ENCODE results near the gene PANK1. TPM values are rescaled to one million over a fixed set of nuclear protein-coding genes. Genes with fewer than 3 reads are reported as not detected.

The PANK1 gene
- total and polyA plus RNA-seq, 9 of the 15 experiments (the other 6 are each of a cell fraction or from before 2014, with no cell fraction given), result 1.7 to 10.7 (median 6.5) TPM

- BruUV-seq (replicated peaks), result no TSS peak
- no peak for ATAC-seq
- no peak for TF ChIP-seq NFXL1 (CRISPR knock-in tag; IDR thresholded peaks at IDR 0.05)
- no peak for TF ChIP-seq DNMT1 (IDR thresholded peaks at IDR 0.05)
- TF ChIP-seq ATF2 (CRISPR knock-in tag; IDR thresholded peaks at IDR 0.05), result no peak
- no peak for TF ChIP-seq ZNF134 (CRISPR knock-in tag; conservative IDR thresholded peaks at IDR 0.05)
- no peak for TF ChIP-seq ZNF232 (CRISPR knock-in tag; IDR thresholded peaks at IDR 0.05)
- no peak for TF ChIP-seq LARP7 (IDR thresholded peaks at IDR 0.05)
- no peak for TF ChIP-seq SMAD2 (IDR thresholded peaks at IDR 0.05; ENCODE audit: low read depth, low read length)
- no peak for TF ChIP-seq DDX20 (tag; IDR thresholded peaks at IDR 0.05; ENCODE audit: low read depth)
- no peak for TF ChIP-seq POU5F1 (IDR thresholded peaks at IDR 0.05; ENCODE audit: borderline replicate concordance, low read depth, low read length, partially characterized antibody)
- no peak overlapping the region for H2AFZ ChIP-seq (ENCODE audit: low read depth, low read length)
- intact Hi-C loops (cut with micrococcal nuclease), result no loop called here
- no peaks in the 10 kb centered on the region for H3K9me1 ChIP-seq (ENCODE audit: control insufficient read depth, insufficient read depth, low read length)
- no peak overlapping the region for H3K4me3 ChIP-seq
- in situ Hi-C loops (cut with MboI), result no loop called here
- H3K9ac ChIP-seq (ENCODE audit: insufficient read depth in 1 of 2, low read depth in 2 of 2, low read length in 2 of 2), result no peak overlapping the region
- no peak overlapping the region for H3K27ac ChIP-seq (ENCODE audit: extremely low read depth, low read depth, low read length)
- POLR2A ChIA-PET, result interaction anchor here (1.2 kb wide), 1 partner anchor 18 kb away, joined by 3 read pairs; no protein-coding TSS in a partner anchor
- CTCF ChIA-PET (ENCODE audit: low intra/inter-chr PET ratio), result no interaction called here
- 30% methylated on average over 1 of the region's 1 CpG for WGBS (ENCODE audit: insufficient coverage, low coverage, missing lambda C conversion rate)
- H3K4me1 ChIP-seq (replicated peaks in 1 of 2; ENCODE audit: control insufficient read depth in 2 of 2, insufficient read depth in 2 of 2, low read length in 2 of 2), result no peaks in the 10 kb centered on the region
- no peaks in the 10 kb centered on the region for H4K20me1 ChIP-seq (replicated peaks; ENCODE audit: control insufficient read depth, insufficient read depth, low read length)
- no peak for FAIRE-seq
- H3K9me3 ChIP-seq (replicated peaks; ENCODE audit: control insufficient read depth, insufficient read depth, low read depth, low read length), result no peaks in the 10 kb centered on the region
- peaks cover 2% of the 10 kb centered on the region; the same call in 1 of the 3 replicates for H3K36me3 ChIP-seq (ENCODE audit: control insufficient read depth, insufficient read depth, low read length)
- H3K4me2 ChIP-seq (ENCODE audit: insufficient read depth, low read length), result no peak overlapping the region
- DNase-seq (ENCODE audit: extremely low read depth in 1 of 4, low spot score in 3 of 4), result no peak
- H3K27me3 ChIP-seq (ENCODE audit: control insufficient read depth in 2 of 2, insufficient read depth in 2 of 2, low read length in 2 of 2), result no peaks in the 10 kb centered on the region
- H3K79me2 ChIP-seq (ENCODE audit: control insufficient read depth, insufficient read depth, low read length), result peaks cover 2% of the 10 kb centered on the region; the same call in 1 of the 3 replicates
Measured at GRCh38 chr10:89627830-89628229, 17.2 kb downstream of the PANK1 start.
